HG02943 (cell line): ENCODE results near the gene CD14.
"Not testable (repeated sequence)": the region's sequence is repeated elsewhere in the genome, so short reads cannot be mapped to it uniquely, and the experiment has no call there.

Experiments used
- ATAC-seq: cut with Tn5 transposase; IDR thresholded peaks from one replicate; pipeline ENCODE4 v1.9.1; 2021; ENCODE audit warnings: mild to moderate bottlenecking, low read depth, moderate library complexity; ENCODE audit not compliant: unreplicated experiment

Gene CD14

GRCh38 chr5:140598836-140599235 is 34.1 kb downstream of the CD14 start:
- no peak for ATAC-seq

DNA sequence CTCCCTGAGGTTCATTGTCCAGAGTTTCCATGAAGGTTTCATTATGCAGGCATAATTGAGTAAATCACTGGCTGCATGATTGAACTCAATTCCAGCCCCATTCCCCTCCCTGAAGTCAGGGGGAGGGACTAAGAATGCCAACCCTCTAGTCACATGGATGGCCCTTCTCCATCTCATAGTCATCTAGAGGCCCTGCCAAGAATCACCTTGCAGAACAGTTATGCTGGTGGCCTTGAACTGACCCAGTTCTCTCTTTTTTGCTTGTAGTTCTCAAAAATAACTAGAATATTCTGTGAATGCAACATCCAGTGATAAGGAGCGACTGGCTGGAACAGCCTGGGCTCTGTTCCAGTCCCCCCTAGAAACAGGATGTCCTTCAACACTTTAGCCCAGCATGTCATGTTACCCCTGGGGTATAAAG is 36.6 kb downstream of the CD14 start:
- no peak for ATAC-seq

GRCh38 chr5:140595538-140596300 is 37.3 kb downstream of the CD14 start:
- ATAC-seq: no peak

DNA sequence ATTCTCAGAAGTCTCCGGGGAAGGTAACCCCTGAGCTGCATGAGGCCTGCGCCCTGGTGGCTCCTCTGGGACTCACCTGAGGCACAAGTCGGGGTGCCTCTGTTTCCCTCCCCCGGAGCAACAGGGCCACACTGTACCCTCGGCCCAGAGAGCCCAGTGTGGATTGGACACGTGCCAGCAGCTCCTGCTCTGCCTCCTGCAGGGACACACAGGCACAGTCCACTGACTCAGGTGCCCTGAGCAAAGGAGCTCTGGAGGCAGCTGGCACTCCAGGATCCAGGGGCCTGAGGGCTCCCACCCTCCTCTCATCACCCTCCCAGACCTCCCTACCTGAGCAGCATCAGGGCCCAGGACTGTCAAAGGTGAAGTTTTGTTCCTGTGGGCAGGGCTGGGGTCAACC is 38.8 kb downstream of the CD14 start:
- no peak for ATAC-seq

DNA sequence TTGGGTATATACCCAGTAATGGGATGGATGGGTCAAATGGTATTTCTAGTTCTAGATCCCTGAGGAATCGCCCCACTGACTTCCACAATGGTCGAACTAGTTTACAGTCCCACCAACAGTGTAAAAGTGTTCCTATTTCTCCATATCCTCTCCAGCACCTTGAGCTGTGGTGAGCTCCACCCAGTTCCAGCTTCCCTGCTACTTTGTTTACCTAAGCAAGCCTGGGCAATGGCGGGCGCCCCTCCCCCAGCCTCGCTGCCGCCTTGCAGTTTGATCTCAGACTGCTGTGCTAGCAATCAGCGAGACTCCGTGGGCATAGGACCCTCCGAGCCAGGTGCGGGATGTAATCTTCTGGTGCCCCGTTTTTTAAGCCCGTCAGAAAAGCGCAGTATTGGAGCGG is 39.9 kb downstream of the CD14 start:
- ATAC-seq: not testable (repeated sequence)

DNA sequence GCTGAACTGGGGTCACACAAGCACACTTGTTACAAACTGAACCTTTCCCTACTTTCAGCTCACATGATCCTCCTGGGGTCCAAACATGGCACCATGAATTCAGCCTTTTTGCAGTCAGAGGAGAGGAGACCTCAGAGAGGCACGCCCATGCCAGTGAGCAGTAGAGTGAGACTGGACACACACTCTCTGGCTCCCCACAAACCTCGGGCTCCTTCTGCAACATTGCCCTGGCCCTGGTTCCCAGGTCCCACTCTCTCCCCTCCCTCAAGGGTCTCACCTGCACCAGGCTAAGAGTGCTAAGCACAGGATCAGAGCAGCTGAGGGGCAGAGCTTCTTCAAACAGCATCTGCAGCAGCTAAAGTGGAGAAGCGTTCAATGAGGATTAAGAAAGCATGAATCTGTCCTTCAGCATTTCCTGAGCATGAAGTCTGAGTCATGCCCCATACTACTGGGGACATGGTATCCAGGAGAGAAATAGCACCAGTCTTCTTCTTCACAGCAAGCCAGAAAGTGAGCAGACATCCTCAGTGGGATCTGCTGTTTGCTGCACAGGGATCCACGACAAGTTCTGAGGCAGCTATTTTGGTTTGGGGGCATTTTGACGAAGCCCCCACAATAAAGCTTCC is 41.1 kb downstream of the CD14 start:
- no peak for ATAC-seq

GRCh38 chr5:140590861-140591260 is 42.1 kb downstream of the CD14 start:
- ATAC-seq: no peak

GRCh38 chr5:140588311-140589070 is 44.5 kb downstream of the CD14 start:
- ATAC-seq: no peak

DNA sequence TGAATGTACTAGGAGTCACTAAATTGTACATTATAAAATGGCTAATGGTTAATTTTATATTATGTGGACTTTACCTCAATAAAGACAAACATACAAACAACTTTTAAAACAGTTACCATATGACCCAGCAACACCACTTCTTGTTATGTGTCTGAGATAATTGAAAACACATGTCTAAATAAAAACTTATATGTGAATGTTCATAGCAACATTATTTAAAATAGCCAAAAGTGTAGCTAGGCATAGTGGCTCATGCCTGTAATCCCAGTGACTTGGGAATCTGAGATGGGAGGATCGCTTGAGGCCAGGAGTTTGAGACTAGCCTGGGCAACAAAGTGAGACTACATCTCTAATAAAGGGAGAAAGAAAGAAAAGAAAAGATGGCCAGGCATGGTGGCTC is 45.5 kb downstream of the CD14 start:
- no peak for ATAC-seq
